ENCODE measurements around the gene ZFAND3. TPM values are rescaled to one million over a fixed set of nuclear protein-coding genes. Genes with fewer than 3 reads are reported as not detected.
A peak's percentile ranks its signal among the peaks of the same experiment; 100 is the strongest.

The ZFAND3 gene
- total RNA-seq, 1 experiment from 2014 or later, result 64.0 TPM

DNA sequence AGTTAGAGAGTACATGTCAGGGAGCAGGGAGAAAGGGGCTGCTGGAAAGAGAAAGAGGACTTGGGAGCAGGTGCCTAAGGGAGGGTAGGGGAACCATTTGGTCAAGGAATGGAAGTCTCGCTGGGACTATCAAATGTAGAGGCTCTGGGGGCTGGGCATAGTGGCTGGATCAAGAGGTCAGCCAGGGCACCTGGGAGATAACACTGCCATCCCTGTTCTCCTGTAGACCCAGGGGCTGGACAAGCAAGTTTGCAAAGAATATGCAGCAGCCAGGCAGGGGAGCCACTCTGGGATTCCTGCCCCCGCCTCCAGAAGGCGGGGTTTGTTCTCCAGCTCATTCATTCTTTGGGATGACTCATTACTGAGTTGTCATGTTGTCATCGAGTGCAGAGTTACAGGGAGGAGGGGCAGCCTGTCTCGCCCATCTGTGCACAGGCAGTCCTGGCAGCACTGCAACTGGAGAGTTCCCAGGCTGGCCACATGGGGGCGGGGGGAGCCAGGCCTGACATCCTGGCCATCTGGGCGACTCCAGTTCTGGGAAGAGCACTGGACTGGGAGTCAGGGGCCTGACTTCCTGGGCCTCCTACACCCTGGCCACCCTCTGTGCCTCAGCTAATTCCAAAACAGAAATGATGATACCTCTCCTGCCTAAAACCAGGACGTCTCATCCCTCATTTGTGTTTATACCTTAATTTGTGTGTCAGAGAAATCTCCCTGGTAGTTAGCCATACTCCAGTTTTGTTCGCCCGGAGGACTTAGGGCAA lies 28.2 kb upstream of the ZFAND3 start:
- Histone ChIP-seq H3K4me3 (ENCODE audit: low read depth, low read length, poor library complexity, severe bottlenecking) (no peak overlapping the region), H3K9me3 (ENCODE audit: low read depth, low read length, poor library complexity, severe bottlenecking) (no peaks in the 10 kb centered on the region), H3K4me1 (ENCODE audit: insufficient read depth, low read length, poor library complexity, severe bottlenecking) (peaks cover 7% of the 10 kb centered on the region), H3K36me3 (ENCODE audit: insufficient read depth, low read length, poor library complexity, severe bottlenecking) (no peaks in the 10 kb centered on the region), H3K27me3 (replicated peaks; ENCODE audit: insufficient read depth, low read depth, low read length, poor library complexity) (no peaks in the 10 kb centered on the region), H3K27ac (ENCODE audit: low read depth, low read length, poor library complexity, severe bottlenecking) (no peak overlapping the region)
- CTCF ChIA-PET, result interaction anchor here (0.5 to 1.0 kb wide), 11 partner anchors 9 to 662 kb away, joined by 3 to 9 read pairs (median 3); partner anchors contain the start of gene ZFAND3
- DNase-seq (ENCODE audit: low spot score), result peak; percentile 97
- POLR2A ChIA-PET (ENCODE audit: low non-redundant PET), result interaction anchor here (0.5 to 0.7 kb wide), 3 partner anchors 8 to 912 kb away, joined by 3 to 9 read pairs (median 3); no protein-coding TSS in a partner anchor
- intact Hi-C loops (cut with micrococcal nuclease; ENCODE audit: unreplicated experiment), result loop anchor here (1.0 to 5.0 kb wide), 2 partner anchors 221 to 701 kb away; no protein-coding TSS in a partner anchor
- no TSS peak for BruUV-seq (replicated peaks)
- no peak for TF ChIP-seq EZH2 (IDR thresholded peaks at IDR 0.05; ENCODE audit: borderline replicate concordance, low read depth, low read length, poor library complexity, severe bottlenecking)
- TF ChIP-seq, protein P1, sequence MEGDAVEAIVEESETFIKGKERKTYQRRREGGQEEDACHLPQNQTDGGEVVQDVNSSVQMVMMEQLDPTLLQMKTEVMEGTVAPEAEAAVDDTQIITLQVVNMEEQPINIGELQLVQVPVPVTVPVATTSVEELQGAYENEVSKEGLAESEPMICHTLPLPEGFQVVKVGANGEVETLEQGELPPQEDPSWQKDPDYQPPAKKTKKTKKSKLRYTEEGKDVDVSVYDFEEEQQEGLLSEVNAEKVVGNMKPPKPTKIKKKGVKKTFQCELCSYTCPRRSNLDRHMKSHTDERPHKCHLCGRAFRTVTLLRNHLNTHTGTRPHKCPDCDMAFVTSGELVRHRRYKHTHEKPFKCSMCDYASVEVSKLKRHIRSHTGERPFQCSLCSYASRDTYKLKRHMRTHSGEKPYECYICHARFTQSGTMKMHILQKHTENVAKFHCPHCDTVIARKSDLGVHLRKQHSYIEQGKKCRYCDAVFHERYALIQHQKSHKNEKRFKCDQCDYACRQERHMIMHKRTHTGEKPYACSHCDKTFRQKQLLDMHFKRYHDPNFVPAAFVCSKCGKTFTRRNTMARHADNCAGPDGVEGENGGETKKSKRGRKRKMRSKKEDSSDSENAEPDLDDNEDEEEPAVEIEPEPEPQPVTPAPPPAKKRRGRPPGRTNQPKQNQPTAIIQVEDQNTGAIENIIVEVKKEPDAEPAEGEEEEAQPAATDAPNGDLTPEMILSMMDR (conservative IDR thresholded peaks at IDR 0.05; ENCODE audit: low read depth, low read length), result peak; percentile 98

DNA sequence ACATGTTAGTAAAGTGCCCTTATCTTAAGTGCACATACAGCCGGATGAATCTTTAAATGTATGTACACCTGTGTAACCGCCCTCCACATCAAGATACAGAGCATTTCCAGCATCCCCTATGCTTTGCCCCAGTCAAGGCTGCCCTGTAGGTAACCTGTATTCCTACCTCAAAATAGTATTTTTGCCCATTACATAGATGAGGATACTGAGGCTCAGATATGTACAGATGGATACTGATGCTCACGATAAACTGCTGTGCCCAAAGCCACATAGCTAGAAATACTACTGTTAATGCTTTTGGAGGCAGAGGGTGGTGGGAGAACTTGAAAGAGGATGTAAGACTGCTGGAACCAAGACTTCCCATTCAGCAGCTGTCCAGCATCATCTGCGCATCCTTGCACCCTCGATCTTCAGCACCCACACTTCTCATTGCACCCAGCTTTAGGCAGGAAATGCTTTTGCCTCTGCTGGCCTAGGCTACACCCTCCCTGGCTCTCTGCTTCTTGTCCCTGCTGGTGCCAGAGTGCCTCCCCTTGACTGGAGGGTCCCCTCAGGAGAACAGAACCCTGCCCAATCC lies 27.0 kb upstream of the ZFAND3 start:
- intact Hi-C loops (cut with micrococcal nuclease; ENCODE audit: unreplicated experiment), result loop anchor here (5.0 kb wide), 1 partner anchor 700 kb away; no protein-coding TSS in a partner anchor
- CTCF ChIA-PET, result interaction anchor here (0.7 kb wide), 3 partner anchors 12 to 285 kb away, joined by 4 to 10 read pairs (median 8); no protein-coding TSS in a partner anchor
- POLR2A ChIA-PET (ENCODE audit: low non-redundant PET), result no interaction called here

DNA sequence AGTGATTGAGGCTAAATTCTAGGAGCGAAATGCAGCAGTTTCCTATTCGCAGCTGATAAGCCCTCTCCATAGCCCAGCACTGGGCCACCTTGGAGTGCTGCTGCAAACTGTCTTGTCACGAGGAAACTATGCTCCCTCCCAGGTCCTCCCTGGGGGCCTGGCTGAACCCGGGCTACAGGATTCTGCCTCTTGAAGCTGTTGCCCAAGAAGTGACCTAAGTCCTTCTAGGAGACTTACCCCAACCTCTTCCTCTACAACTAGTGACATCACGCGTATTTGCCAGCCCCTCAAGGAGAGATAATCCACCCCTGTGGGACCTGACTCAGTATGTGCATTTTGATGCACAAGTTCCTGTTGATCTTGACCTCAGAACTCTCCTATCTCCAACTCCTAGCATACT lies 26.5 kb upstream of the ZFAND3 start:
- Histone ChIP-seq H3K27ac (ENCODE audit: low read depth, low read length, poor library complexity, severe bottlenecking) (no peak overlapping the region), H3K36me3 (ENCODE audit: insufficient read depth, low read length, poor library complexity, severe bottlenecking) (no peaks in the 10 kb centered on the region), H3K4me3 (ENCODE audit: low read depth, low read length, poor library complexity, severe bottlenecking) (no peak overlapping the region), H3K9me3 (ENCODE audit: low read depth, low read length, poor library complexity, severe bottlenecking) (no peaks in the 10 kb centered on the region), H3K4me1 (ENCODE audit: insufficient read depth, low read length, poor library complexity, severe bottlenecking) (peaks cover 7% of the 10 kb centered on the region), H3K27me3 (replicated peaks; ENCODE audit: insufficient read depth, low read depth, low read length, poor library complexity) (no peaks in the 10 kb centered on the region)
- TF ChIP-seq EZH2 (IDR thresholded peaks at IDR 0.05; ENCODE audit: borderline replicate concordance, low read depth, low read length, poor library complexity, severe bottlenecking), result no peak
- TF ChIP-seq, protein P1 (conservative IDR thresholded peaks at IDR 0.05; ENCODE audit: low read depth, low read length), result no peak
- intact Hi-C loops (cut with micrococcal nuclease; ENCODE audit: unreplicated experiment), result loop anchor here (5.0 kb wide), 1 partner anchor 699 kb away; no protein-coding TSS in a partner anchor
- ChIA-PET CTCF (no interaction called here), POLR2A (ENCODE audit: low non-redundant PET) (no interaction called here)
- no peak for DNase-seq (ENCODE audit: low spot score)
- BruUV-seq (replicated peaks), result no TSS peak

More for the DNA sequence above, 27.0 kb upstream of the ZFAND3 start:
- peaks cover 7% of the 10 kb centered on the region for H3K4me1 ChIP-seq (ENCODE audit: insufficient read depth, low read length, poor library complexity, severe bottlenecking)
- H3K9me3 ChIP-seq (ENCODE audit: low read depth, low read length, poor library complexity, severe bottlenecking), result no peaks in the 10 kb centered on the region
- no peak overlapping the region for H3K4me3 ChIP-seq (ENCODE audit: low read depth, low read length, poor library complexity, severe bottlenecking)
- H3K36me3 ChIP-seq (ENCODE audit: insufficient read depth, low read length, poor library complexity, severe bottlenecking), result no peaks in the 10 kb centered on the region
- TF ChIP-seq, protein P1 (conservative IDR thresholded peaks at IDR 0.05; ENCODE audit: low read depth, low read length), result no peak
- no peak for TF ChIP-seq EZH2 (IDR thresholded peaks at IDR 0.05; ENCODE audit: borderline replicate concordance, low read depth, low read length, poor library complexity, severe bottlenecking)
- no peak for DNase-seq (ENCODE audit: low spot score)
- no peaks in the 10 kb centered on the region for H3K27me3 ChIP-seq (replicated peaks; ENCODE audit: insufficient read depth, low read depth, low read length, poor library complexity)
- BruUV-seq (replicated peaks), result no TSS peak
- no peak overlapping the region for H3K27ac ChIP-seq (ENCODE audit: low read depth, low read length, poor library complexity, severe bottlenecking)
